WTC11 (cell line): Measurements from ENCODE around the gene PBOV1. TPM values are rescaled to one million over a fixed set of nuclear protein-coding genes. Genes with fewer than 3 reads are reported as not detected.

Experiments
- ATAC-seq: fragments of 200-7000 bp; cut with Tn5 transposase; 2 replicates; pipeline ENCODE4 v1.10.0; 2021; ENCODE audit warnings: mild to moderate bottlenecking, moderate library complexity
- CTCF ChIA-PET: fragments of 300-600 bp; sonication (Branson Sonifier 250); formaldehyde crosslinking; loops from one replicate; lab custom pipeline; 2021; ENCODE audit warnings: antibody characterized with exemption; lab: Charles Lee
- POLR2A ChIA-PET: fragments of 350-600 bp; sonication (Branson Sonifier 250); formaldehyde crosslinking; loops from one replicate; lab custom pipeline; 2021; ENCODE audit warnings: antibody characterized with exemption; lab: Charles Lee
- DNase-seq: peaks from one replicate; pipeline ENCODE4 v3.0.0; 2021; ENCODE audit warnings: low spot score
- H3K27ac Mint-ChIP-seq: 2 replicates; pipeline ENCODE4 v1.8.0; 2021; ENCODE audit warnings: mixed read lengths
- H3K27me3 Mint-ChIP-seq: 2 replicates; pipeline ENCODE4 v1.8.0; 2021; ENCODE audit warnings: low read depth, mild to moderate bottlenecking, moderate library complexity, mixed read lengths
- H3K36me3 Mint-ChIP-seq: 2 replicates; pipeline ENCODE4 v1.8.0; 2021; ENCODE audit warnings: mixed read lengths
- H3K4me1 Mint-ChIP-seq: 2 replicates; pipeline ENCODE4 v1.8.0; 2022; ENCODE audit warnings: mixed read lengths
- H3K4me3 Mint-ChIP-seq: 2 replicates; pipeline ENCODE4 v1.8.0; 2021; ENCODE audit warnings: mild to moderate bottlenecking, moderate library complexity, mixed read lengths
- H3K9me3 Mint-ChIP-seq: 2 replicates; pipeline ENCODE4 v1.8.0; 2021; ENCODE audit warnings: mixed read lengths
- AFF4 ChIP-seq: sonication (generic); formaldehyde crosslinking; IDR thresholded peaks from 2 replicates; pipeline ENCODE4 v1.8.1; 2023; ENCODE audit warnings: mild to moderate bottlenecking, missing genetic modification reagents, borderline replicate concordance
- ATF6 ChIP-seq: sonication (generic); formaldehyde crosslinking; IDR thresholded peaks from 2 replicates; pipeline ENCODE4 v1.8.1; 2023; ENCODE audit warnings: mild to moderate bottlenecking, missing genetic modification reagents
- CBFB ChIP-seq: sonication (generic); formaldehyde crosslinking; IDR thresholded peaks from 2 replicates; pipeline ENCODE4 v1.8.1; 2022; ENCODE audit warnings: mild to moderate bottlenecking, low read depth, missing genetic modification reagents
- CTCF ChIP-seq: fragments of 200-600 bp; IDR thresholded peaks from 2 replicates; pipeline ENCODE4 v1.8.0; 2022; ENCODE audit warnings: antibody characterized with exemption
- ELF4 ChIP-seq: sonication (generic); formaldehyde crosslinking; IDR thresholded peaks from 2 replicates; pipeline ENCODE4 v1.8.1; 2022; ENCODE audit warnings: low read depth, mild to moderate bottlenecking, moderate library complexity, missing genetic modification reagents
- FOXP4 ChIP-seq: sonication (generic); formaldehyde crosslinking; IDR thresholded peaks from 2 replicates; pipeline ENCODE4 v1.8.0; 2022; ENCODE audit warnings: mild to moderate bottlenecking, missing genetic modification reagents
- GABPB1 ChIP-seq: sonication (generic); formaldehyde crosslinking; IDR thresholded peaks from 2 replicates; pipeline ENCODE4 v1.8.1; 2023; ENCODE audit warnings: mild to moderate bottlenecking, missing genetic modification reagents
- GRHL2 ChIP-seq: fragments of 250-450 bp; sonication (Bioruptor Pico); IDR thresholded peaks from 2 replicates; pipeline ENCODE4 v1.8.0; 2022; ENCODE audit warnings: mild to moderate bottlenecking, moderate library complexity; ENCODE audit not compliant: insufficient replicate concordance, severe bottlenecking
- HMGA2 ChIP-seq: fragments of 250-450 bp; sonication (Bioruptor Pico); IDR thresholded peaks from 2 replicates; pipeline ENCODE4 v1.4.0; 2021; ENCODE audit warnings: mild to moderate bottlenecking, moderate library complexity
- KAT7 ChIP-seq: sonication (generic); formaldehyde crosslinking; IDR thresholded peaks from 2 replicates; pipeline ENCODE4 v1.8.1; 2023; ENCODE audit warnings: missing genetic modification reagents, mild to moderate bottlenecking, borderline replicate concordance
- MLX ChIP-seq: sonication (generic); formaldehyde crosslinking; IDR thresholded peaks from 2 replicates; pipeline ENCODE4 v1.8.1; 2023; ENCODE audit warnings: mild to moderate bottlenecking, missing genetic modification reagents, moderate library complexity
- NFATC4 ChIP-seq: fragments of 250-450 bp; sonication (Bioruptor Pico); IDR thresholded peaks from 2 replicates; pipeline ENCODE4 v1.9.0; 2021; ENCODE audit warnings: mild to moderate bottlenecking
- TCF7 ChIP-seq: sonication (generic); formaldehyde crosslinking; IDR thresholded peaks from 2 replicates; pipeline ENCODE4 v1.8.0; 2022; ENCODE audit warnings: mild to moderate bottlenecking, low read depth, missing genetic modification reagents, moderate library complexity
- TEAD4 ChIP-seq: sonication (generic); formaldehyde crosslinking; IDR thresholded peaks from 2 replicates; pipeline ENCODE4 v1.8.0; 2022; ENCODE audit warnings: mild to moderate bottlenecking, missing genetic modification reagents
- ZNF138 ChIP-seq: sonication (generic); formaldehyde crosslinking; conservative IDR thresholded peaks from 2 replicates; pipeline ENCODE4 v1.8.1; 2022; ENCODE audit warnings: mild to moderate bottlenecking, moderate library complexity, missing genetic modification reagents
- total RNA-seq: library from RNA; stranded (reverse); gene quantifications from 3 replicates; pipeline ENCODE4 v1.2.3, GENCODE V29; 2021
- TF ChIP-seq, protein P1 (sequence below): sonication (generic); formaldehyde crosslinking; IDR thresholded peaks from 2 replicates; pipeline ENCODE4 v1.8.0; 2023; ENCODE audit warnings: mild to moderate bottlenecking, missing genetic modification reagents
- TF ChIP-seq, protein P2 (sequence below): sonication (generic); formaldehyde crosslinking; IDR thresholded peaks from 2 replicates; pipeline ENCODE4 v1.8.1; 2022; ENCODE audit warnings: mild to moderate bottlenecking, missing genetic modification reagents, moderate library complexity, borderline replicate concordance

The PBOV1 gene
- total RNA-seq, 1 experiment from 2014 or later, result not detected

DNA sequence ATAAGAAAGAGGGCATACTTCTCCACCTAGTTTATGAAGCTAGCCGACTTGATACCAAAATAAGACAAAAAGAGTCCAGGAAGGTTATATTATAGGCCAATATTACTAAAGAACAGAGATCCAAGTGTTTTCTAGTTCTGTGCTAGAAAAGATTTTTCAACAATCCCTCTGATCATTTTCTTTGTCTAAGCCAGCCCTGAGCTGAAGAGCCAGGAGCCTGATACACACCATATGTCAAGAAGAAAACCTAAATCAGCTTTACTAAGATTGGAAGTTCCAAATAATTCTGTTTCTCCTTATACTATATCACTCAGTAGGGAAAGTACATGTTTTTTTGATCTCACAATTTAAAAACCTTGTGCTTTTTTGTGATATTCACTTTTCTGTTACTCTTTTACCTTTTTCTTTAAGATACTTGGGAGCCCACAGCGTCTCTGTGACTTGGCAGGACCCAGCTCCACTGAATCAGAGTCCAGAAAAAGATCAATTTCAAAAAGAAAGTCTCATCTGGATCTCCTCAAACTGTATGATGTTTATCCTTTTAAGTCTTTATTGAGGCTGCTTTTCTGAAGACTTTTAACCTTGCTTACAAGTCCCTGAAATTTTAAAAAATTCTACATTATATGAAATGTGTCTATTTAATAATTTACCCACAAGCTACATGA, 43.0 kb upstream of the PBOV1 start:
- Mint-ChIP-seq H3K4me3 (no peak overlapping the region), H3K27ac (no peak overlapping the region), H3K27me3 (no peaks in the 10 kb centered on the region), H3K9me3 (no peaks in the 10 kb centered on the region), H3K4me1 (no peaks in the 10 kb centered on the region), H3K36me3 (peaks cover 23% of the 10 kb centered on the region)
- ChIA-PET POLR2A (no interaction called here), CTCF (interaction anchor here (0.7 to 1.1 kb wide), 3 partner anchors 15 to 1001 kb away, joined by 3 to 4 read pairs (median 3); partner anchors contain the start of gene HEBP2)
- DNase-seq (no peak), ATAC-seq (no peak)
- no peak for TF ChIP-seq CTCF
- no peak for TF ChIP-seq ZNF138 (CRISPR knock-in tag)
- TF ChIP-seq, protein P1, sequence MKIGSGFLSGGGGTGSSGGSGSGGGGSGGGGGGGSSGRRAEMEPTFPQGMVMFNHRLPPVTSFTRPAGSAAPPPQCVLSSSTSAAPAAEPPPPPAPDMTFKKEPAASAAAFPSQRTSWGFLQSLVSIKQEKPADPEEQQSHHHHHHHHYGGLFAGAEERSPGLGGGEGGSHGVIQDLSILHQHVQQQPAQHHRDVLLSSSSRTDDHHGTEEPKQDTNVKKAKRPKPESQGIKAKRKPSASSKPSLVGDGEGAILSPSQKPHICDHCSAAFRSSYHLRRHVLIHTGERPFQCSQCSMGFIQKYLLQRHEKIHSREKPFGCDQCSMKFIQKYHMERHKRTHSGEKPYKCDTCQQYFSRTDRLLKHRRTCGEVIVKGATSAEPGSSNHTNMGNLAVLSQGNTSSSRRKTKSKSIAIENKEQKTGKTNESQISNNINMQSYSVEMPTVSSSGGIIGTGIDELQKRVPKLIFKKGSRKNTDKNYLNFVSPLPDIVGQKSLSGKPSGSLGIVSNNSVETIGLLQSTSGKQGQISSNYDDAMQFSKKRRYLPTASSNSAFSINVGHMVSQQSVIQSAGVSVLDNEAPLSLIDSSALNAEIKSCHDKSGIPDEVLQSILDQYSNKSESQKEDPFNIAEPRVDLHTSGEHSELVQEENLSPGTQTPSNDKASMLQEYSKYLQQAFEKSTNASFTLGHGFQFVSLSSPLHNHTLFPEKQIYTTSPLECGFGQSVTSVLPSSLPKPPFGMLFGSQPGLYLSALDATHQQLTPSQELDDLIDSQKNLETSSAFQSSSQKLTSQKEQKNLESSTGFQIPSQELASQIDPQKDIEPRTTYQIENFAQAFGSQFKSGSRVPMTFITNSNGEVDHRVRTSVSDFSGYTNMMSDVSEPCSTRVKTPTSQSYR (CRISPR knock-in tag), result no peak

DNA sequence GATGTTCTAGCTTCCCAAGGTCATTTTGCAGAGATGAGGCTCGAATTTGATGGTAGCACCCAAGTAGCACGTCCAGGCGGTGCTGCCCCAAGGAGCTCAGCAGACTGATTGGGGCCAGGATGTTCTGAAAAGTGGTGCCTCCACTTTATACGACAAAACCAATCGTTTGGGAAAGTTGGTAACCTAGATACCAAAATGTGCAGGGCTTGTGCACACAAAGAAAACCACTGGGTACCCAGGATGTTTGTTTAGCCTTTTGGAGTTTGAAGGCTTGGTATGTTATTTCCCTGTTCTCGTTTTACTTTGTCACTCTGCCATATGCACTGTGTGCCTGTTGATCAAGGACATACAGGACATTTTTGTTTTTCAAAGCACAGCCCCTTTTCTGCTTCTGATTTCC, 40.7 kb upstream of the PBOV1 start:
- POLR2A ChIA-PET, result interaction anchor here (0.6 kb wide), 1 partner anchor 46 kb away, joined by 3 read pairs; no protein-coding TSS in a partner anchor
- CTCF ChIA-PET, result no interaction called here
- no peak overlapping the region for H3K27ac Mint-ChIP-seq
- no peaks in the 10 kb centered on the region for H3K9me3 Mint-ChIP-seq
- ATAC-seq (no peak), DNase-seq (no peak)
- H3K27me3 Mint-ChIP-seq, result no peaks in the 10 kb centered on the region
- peaks cover 16% of the 10 kb centered on the region for H3K36me3 Mint-ChIP-seq
- TF ChIP-seq TEAD4 (no peak), ELF4 (CRISPR knock-in tag) (no peak), KAT7 (no peak), GABPB1 (no peak), FOXP4 (CRISPR knock-in tag) (no peak), GRHL2 (CRISPR knock-in tag) (no peak)
- TF ChIP-seq, protein P2, sequence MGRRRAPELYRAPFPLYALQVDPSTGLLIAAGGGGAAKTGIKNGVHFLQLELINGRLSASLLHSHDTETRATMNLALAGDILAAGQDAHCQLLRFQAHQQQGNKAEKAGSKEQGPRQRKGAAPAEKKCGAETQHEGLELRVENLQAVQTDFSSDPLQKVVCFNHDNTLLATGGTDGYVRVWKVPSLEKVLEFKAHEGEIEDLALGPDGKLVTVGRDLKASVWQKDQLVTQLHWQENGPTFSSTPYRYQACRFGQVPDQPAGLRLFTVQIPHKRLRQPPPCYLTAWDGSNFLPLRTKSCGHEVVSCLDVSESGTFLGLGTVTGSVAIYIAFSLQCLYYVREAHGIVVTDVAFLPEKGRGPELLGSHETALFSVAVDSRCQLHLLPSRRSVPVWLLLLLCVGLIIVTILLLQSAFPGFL (CRISPR knock-in tag), result no peak
- H3K4me3 Mint-ChIP-seq, result no peak overlapping the region
- no peaks in the 10 kb centered on the region for H3K4me1 Mint-ChIP-seq

DNA sequence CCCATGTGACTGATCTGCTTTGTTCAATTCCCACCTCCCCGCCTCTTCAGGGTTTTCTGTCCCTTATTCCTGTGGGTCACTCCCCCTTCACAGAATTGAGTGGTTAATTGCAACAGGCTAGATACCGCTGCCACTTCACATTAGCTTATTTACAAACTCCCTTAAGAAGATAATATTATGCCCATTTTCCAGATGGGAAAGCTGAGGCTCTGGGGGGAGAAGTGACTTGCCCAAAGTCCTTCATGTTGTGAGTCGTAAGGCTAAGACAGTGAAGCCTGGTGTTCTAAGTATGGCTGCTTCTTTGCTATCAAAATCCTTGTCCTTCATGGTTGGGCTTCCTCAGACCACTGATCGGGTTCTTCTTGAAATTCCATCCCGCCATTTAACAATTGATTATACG, 39.9 kb upstream of the PBOV1 start:
- Mint-ChIP-seq H3K9me3 (no peaks in the 10 kb centered on the region), H3K4me3 (no peak overlapping the region), H3K27me3 (no peaks in the 10 kb centered on the region), H3K27ac (no peak overlapping the region), H3K36me3 (peaks cover 10% of the 10 kb centered on the region), H3K4me1 (no peaks in the 10 kb centered on the region)
- DNase-seq (no peak), ATAC-seq (no peak)
- ChIA-PET POLR2A (no interaction called here), CTCF (no interaction called here)
- no peak for TF ChIP-seq ATF6 (CRISPR knock-in tag)
- TF ChIP-seq MLX (CRISPR knock-in tag), result no peak
- no peak for TF ChIP-seq CBFB
- TF ChIP-seq HMGA2 (CRISPR knock-in tag), result no peak
- TF ChIP-seq TCF7 (CRISPR knock-in tag), result no peak
- TF ChIP-seq NFATC4 (CRISPR knock-in tag), result no peak
- TF ChIP-seq AFF4 (CRISPR knock-in tag), result no peak
